Central memory CD4-positive, alpha-beta T cell (primary cell): ENCODE measurements around the gene TYMP.

Experiments
- DNase-seq: peaks from one replicate; pipeline ENCODE4 v3.0.0; 2022

The TYMP gene

DNA sequence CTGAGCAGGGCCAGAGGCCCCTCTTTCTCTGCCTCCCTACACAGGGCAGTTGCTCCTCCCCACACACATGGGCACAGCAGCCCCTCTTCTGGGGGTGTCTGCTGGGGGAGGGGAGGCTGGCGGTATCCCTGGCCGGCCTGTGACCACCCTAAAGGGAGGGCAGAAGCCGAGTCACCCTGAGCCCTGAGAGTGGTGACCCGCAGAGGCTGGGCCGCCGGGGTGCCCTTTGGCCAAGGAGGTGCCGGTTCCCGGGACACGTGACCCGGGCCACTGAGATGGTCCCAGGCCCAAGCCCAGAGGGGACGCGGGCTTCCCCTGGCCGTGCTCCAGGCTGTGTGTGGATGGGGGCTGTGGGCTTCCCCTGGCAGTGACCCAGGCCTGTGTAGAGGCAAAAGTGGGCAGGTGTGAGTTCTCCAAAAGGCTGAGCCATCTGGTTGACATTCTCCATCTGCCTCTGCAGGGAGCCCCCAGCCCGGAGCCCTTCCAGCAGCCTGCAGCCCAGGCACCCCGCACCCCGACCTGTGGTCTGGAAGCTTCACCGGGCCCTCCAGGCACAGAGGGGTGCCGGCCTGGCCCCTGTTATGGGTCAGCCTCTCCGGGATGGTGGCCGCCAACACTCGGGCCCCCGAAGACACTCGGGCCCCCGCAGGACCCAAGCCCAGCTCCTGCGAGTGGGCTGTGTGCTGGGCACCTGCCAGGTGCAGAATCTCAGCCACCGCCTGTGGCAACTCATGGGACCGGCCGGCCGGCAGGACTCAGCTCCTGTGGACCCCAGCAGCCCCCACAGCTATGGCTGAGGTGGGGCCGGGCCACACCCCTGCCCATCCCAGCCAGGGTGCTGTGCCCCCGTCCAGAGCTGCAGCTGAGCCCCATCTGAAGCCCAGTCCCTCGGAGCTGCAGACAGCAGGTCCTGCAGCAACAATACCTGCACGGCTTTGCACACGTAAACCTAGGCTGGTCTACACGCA, 47.4 kb downstream of the TYMP start:
- no peak for DNase-seq

DNA sequence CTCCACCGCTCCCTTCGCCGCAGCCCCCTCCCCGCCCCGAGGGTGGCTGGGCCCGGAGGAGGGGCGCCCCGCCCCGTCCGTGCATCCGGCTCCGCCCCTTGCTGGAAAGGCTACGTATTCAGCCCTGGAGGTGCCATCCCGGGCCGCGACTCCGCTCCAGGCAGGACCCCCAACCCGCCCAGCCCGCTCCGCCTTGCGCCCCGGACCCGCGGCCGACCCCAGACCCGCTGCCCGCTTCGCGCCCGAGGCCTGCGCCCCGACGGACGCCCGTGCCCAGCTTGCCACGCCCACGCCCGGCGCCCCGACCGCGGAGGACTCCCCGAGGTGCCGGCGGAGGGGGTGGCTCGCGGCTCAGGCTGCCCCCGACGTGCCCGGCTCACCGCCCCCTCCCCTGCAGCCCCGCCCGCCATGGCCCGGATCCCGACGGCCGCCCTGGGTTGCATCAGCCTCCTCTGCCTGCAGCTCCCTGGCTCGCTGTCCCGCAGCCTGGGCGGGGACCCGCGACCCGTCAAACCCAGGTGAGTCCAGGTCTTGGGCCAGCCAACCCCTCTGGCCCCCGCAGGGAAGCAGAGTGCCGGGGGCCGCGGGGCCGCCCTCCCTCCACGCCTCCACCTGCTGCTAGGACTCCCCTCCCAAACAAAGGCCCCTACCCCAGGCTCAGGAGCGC, 48.2 kb downstream of the TYMP start, which contains the start of gene ADM2:
TSS of gene ADM2 (plus strand) at position 104 of the 667 bp plus-strand sequence. CDS start at position 409, 305 bp downstream.
- DNase-seq: peak; percentile 53

DNA sequence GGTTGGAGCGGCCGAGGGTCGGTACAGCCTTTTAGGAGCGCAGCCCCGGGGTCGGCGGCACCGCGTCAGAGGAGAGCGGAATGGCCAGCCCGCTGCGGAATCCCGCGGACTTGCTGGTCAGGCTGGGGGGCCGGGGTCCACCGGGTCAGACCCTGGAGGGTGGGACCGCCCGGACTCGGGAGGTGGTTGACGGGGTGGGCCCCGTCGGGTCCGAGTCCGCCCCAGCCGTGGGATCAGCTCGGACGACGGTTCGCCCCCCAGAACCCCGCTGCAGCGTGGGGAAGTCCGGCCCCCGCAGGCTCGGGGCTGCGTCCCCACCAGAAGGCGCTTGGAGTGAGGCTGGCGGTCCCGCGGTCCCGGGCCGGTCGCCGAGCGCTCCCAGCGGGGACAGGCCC, 48.8 kb downstream of the TYMP start:
- no peak for DNase-seq

DNA sequence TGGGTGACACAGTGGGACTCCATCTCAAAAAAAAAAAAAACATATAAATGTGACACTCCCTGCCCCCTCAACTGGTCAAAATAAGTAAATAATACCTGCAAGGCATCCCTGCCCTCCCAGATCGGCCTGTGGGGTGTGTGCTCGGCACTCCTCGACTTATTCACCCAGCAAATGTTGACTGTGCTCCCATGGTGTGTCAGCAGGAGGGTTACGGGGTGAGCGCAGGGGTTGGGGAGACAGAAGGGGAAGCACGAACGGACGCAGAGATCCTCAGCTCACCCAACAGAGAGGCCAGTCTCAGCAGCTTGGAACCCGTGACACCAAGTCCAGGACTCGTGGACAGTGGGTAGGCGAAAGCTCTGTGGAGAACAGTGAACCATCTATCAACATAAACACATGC, 50.1 kb downstream of the TYMP start:
- no peak for DNase-seq

DNA sequence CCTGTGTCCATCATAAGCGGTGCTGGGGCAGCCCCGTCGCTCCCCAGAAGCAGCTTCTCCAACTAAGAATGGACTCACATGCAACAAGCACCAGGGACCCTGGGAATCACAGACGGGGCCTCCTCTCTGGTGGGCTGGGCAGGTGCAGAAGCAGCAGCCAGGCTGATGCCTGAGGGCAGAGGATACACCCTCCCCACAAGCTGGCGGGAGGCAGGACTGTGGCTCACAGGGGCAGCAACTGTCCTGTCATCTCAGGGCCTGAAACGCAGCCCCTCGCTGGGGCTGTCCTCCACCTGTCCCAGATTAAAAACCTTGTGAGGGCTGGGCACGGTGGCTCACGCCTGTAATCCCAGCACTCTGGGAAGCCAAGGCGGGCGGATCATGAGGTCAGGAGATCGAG, 51.9 kb downstream of the TYMP start:
- no peak for DNase-seq

DNA sequence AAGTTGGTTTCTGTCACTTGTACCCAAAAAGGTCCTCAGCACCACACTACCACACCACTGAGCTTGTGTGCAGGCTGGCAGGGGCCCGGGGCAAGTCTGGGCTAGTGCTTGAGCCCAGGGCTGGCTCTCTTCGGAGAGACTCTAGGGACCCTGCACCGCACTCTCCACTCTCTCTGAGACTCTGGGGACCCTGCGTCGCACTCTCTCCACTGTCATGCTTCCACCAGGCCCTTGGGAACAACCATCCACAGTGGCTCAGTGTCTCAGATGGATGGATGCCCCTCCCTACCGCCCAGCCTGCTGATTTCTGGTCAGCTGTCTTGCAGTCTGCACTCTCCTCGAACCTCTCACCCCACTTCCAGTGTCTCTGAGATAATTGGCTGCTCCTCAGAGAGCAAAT, 52.9 kb downstream of the TYMP start:
- no peak for DNase-seq
